GM12892 (cell line): ENCODE data around the gene RBMS3.

Source experiments
- POLR2A ChIP-seq: IDR thresholded peaks from 2 replicates; pipeline ENCODE4 v1.6.1; 2011; ENCODE audit warnings: low read depth, low read length, control low read depth
- POLR2AphosphoS5 ChIP-seq: IDR thresholded peaks from 2 replicates; pipeline ENCODE4 v1.6.1; 2011; ENCODE audit warnings: low read depth, low read length, control low read depth
- TAF1 ChIP-seq: IDR thresholded peaks from 2 replicates; pipeline ENCODE4 v1.6.1; 2011; ENCODE audit warnings: low read depth, mild to moderate bottlenecking, control low read depth, low read length, borderline replicate concordance

GRCh38 chr3:29609328-29609811 lies 328.5 kb downstream of the RBMS3 start:
- TF ChIP-seq TAF1 = no peak
- no peak for TF ChIP-seq POLR2A
- TF ChIP-seq POLR2AphosphoS5 = no peak
